Stimulated activated CD4-positive, alpha-beta T cell treated with anti-CD3 and anti-CD28 coated beads, Interleukin-12 subunit alpha, Interleukin-12 subunit beta, amount 100 ng/mL, for 24 hours (primary cell): ENCODE data around the gene TSHZ1.

ENCODE experiments used
- DNase-seq, 2 experiments: peaks; one replicate each; pipeline ENCODE4 v3.0.0-alpha.2; 2020; ENCODE audit warnings: low read depth in 2 of 2

Gene TSHZ1

GRCh38 chr18:75248426-75249174, 38.0 kb downstream of the TSHZ1 start:
- DNase-seq: no peak

GRCh38 chr18:75249175-75249518, 38.5 kb downstream of the TSHZ1 start:
- DNase-seq: no peak

GRCh38 chr18:75249672-75250470, 39.3 kb downstream of the TSHZ1 start:
- DNase-seq: no peak

- no peak for DNase-seq
Measured at GRCh38 chr18:75250471-75250821, 39.8 kb downstream of the TSHZ1 start.

GRCh38 chr18:75251466-75251865, 40.9 kb downstream of the TSHZ1 start:
- DNase-seq: no peak

- no peak for DNase-seq
Measured at GRCh38 chr18:75252136-75252535, 41.5 kb downstream of the TSHZ1 start.

GRCh38 chr18:75253043-75253442, 42.4 kb downstream of the TSHZ1 start:
- no peak for DNase-seq

- DNase-seq: no peak
Measured at GRCh38 chr18:75253784-75254183, 43.2 kb downstream of the TSHZ1 start.

- no peak for DNase-seq
Measured at GRCh38 chr18:75255094-75255493, 44.5 kb downstream of the TSHZ1 start.

- DNase-seq: no peak
Measured at GRCh38 chr18:75256376-75256775, 45.8 kb downstream of the TSHZ1 start.

- DNase-seq: no peak
Measured at GRCh38 chr18:75257605-75258004, 47.0 kb downstream of the TSHZ1 start.

- no peak for DNase-seq
Measured at GRCh38 chr18:75261430-75262223, 51.0 kb downstream of the TSHZ1 start.

GRCh38 chr18:75262511-75262910, 51.9 kb downstream of the TSHZ1 start:
- DNase-seq: no peak

- DNase-seq: no peak
Measured at GRCh38 chr18:75264195-75264594, 53.6 kb downstream of the TSHZ1 start.

- DNase-seq: no peak
Measured at GRCh38 chr18:75264926-75265597, 54.5 kb downstream of the TSHZ1 start.

GRCh38 chr18:75265872-75266271, 55.3 kb downstream of the TSHZ1 start:
- DNase-seq: no peak

GRCh38 chr18:75267643-75268363, 57.2 kb downstream of the TSHZ1 start:
- DNase-seq: no peak

GRCh38 chr18:75268364-75268646, 57.7 kb downstream of the TSHZ1 start:
- no peak for DNase-seq

GRCh38 chr18:75269124-75269680, 58.6 kb downstream of the TSHZ1 start:
- no peak for DNase-seq

- no peak for DNase-seq
Measured at GRCh38 chr18:75269696-75270095, 59.1 kb downstream of the TSHZ1 start.

- no peak for DNase-seq
Measured at GRCh38 chr18:75271952-75272351, 61.4 kb downstream of the TSHZ1 start.
